ENCODE results near the gene DHX32.

DHX32 gene

GRCh38 chr10:125801574-125801973, 79.5 kb downstream of the DHX32 start:
- DNase-seq = no peak

- DNase-seq = no peak
These were observed 81.5 kb downstream of the DHX32 start for GRCh38 chr10:125799451-125800182.

GRCh38 chr10:125797994-125798662, 83.0 kb downstream of the DHX32 start:
- DNase-seq = no peak

- no peak for DNase-seq
These were observed 83.7 kb downstream of the DHX32 start for GRCh38 chr10:125797424-125797823.

- DNase-seq = no peak
These were observed 85.4 kb downstream of the DHX32 start for GRCh38 chr10:125795637-125796190.

GRCh38 chr10:125795128-125795527, 86.0 kb downstream of the DHX32 start:
- peak; percentile 4 for DNase-seq

- DNase-seq = no peak
These were observed 88.5 kb downstream of the DHX32 start for GRCh38 chr10:125792342-125793300.

GRCh38 chr10:125788156-125789034, 92.7 kb downstream of the DHX32 start:
- no peak for DNase-seq

All from eye (tissue), 1 donor.